ENCODE results near the gene KLRB1.
"Not testable (repeated sequence)": the region's sequence is repeated elsewhere in the genome, so short reads cannot be mapped to it uniquely, and the experiment has no call there.

DNA sequence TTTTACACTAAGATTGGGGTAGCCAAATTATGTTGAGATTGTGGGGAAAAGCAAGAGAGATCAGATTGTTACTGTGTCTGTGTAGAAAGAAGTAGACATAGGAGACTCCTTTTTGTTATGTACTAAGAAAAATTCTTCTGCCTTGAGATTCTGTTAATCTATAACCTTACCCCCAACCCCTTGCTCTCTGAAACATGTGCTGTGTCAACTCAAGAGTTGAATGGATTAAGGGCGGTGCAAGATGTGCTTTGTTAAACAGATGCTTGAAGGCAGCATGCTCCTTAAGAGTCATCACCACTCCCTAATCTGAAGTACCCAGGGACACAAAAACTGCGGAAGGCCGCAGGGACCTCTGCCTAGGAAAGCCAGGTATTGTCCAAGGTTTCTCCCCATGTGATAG lies 7.3 kb downstream of the KLRB1 start:
- TF ChIP-seq, protein P1, sequence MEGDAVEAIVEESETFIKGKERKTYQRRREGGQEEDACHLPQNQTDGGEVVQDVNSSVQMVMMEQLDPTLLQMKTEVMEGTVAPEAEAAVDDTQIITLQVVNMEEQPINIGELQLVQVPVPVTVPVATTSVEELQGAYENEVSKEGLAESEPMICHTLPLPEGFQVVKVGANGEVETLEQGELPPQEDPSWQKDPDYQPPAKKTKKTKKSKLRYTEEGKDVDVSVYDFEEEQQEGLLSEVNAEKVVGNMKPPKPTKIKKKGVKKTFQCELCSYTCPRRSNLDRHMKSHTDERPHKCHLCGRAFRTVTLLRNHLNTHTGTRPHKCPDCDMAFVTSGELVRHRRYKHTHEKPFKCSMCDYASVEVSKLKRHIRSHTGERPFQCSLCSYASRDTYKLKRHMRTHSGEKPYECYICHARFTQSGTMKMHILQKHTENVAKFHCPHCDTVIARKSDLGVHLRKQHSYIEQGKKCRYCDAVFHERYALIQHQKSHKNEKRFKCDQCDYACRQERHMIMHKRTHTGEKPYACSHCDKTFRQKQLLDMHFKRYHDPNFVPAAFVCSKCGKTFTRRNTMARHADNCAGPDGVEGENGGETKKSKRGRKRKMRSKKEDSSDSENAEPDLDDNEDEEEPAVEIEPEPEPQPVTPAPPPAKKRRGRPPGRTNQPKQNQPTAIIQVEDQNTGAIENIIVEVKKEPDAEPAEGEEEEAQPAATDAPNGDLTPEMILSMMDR (IDR thresholded peaks at IDR 0.05), result not testable (repeated sequence)
- not testable (repeated sequence) for TF ChIP-seq POLR2A (IDR thresholded peaks at IDR 0.05)

Data from testis (tissue), 2 donors.